AG04449 (cell line): ENCODE results near the gene GPATCH4.

Experiments used
- CTCF ChIA-PET: fragments of 350-600 bp; formaldehyde crosslinking; extraction: SDS; loops from one replicate; lab custom pipeline; 2021; ENCODE audit warnings: antibody characterized with exemption; lab: Yijun Ruan, JAX
- POLR2A ChIA-PET: fragments of 400-600, 350-600 bp; formaldehyde crosslinking; extraction: SDS; loops from one replicate; lab custom pipeline; 2020; ENCODE audit warnings: antibody characterized with exemption, inconsistent platforms; lab: Yijun Ruan, JAX
- DNase-seq: peaks from one replicate; pipeline ENCODE4 v3.0.0-alpha.2; 2010; ENCODE audit warnings: low read depth, low spot score
- H3K4me3 ChIP-seq: 2 replicates; pipeline ENCODE4 v1.5.1; 2011; ENCODE audit warnings: low read depth, mild to moderate bottlenecking, control low read depth, low read length
- TF ChIP-seq, protein P1 (sequence below): IDR thresholded peaks from one replicate; pipeline ENCODE4 v1.5.1; 2011; ENCODE audit warnings: mild to moderate bottlenecking, moderate library complexity, low read length, control low read depth, inconsistent platforms; ENCODE audit not compliant: insufficient read depth; ENCODE audit errors: missing control alignments

The GPATCH4 gene

DNA sequence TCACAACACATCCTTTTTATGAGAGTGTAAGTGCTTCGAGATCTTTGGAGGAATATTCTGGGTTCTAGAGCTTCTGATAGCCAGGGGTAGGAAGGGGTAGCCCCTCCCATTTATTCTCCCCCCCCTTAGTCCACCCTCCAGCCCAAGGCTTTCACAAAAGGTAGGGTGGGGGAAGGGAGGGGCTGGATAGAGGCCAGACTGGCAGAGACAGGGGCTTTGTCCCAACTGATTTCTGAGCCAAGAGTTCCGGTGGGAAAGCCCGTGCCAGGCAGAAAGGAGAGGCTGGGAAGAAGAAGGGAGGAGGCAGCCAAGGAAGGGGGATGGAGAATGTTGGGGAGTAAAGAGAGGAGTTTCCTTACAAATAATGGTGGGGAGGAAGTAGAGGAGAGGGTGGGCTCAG lies 43.8 kb upstream of the GPATCH4 start:
- no peak overlapping the region for H3K4me3 ChIP-seq
- ChIA-PET CTCF (interaction anchor here (0.9 to 12.8 kb wide), 7 partner anchors 11 to 245 kb away, joined by 3 to 185 read pairs (median 4); partner anchors contain the start of gene HAPLN2), POLR2A (no interaction called here)
- TF ChIP-seq, protein P1, sequence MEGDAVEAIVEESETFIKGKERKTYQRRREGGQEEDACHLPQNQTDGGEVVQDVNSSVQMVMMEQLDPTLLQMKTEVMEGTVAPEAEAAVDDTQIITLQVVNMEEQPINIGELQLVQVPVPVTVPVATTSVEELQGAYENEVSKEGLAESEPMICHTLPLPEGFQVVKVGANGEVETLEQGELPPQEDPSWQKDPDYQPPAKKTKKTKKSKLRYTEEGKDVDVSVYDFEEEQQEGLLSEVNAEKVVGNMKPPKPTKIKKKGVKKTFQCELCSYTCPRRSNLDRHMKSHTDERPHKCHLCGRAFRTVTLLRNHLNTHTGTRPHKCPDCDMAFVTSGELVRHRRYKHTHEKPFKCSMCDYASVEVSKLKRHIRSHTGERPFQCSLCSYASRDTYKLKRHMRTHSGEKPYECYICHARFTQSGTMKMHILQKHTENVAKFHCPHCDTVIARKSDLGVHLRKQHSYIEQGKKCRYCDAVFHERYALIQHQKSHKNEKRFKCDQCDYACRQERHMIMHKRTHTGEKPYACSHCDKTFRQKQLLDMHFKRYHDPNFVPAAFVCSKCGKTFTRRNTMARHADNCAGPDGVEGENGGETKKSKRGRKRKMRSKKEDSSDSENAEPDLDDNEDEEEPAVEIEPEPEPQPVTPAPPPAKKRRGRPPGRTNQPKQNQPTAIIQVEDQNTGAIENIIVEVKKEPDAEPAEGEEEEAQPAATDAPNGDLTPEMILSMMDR, result no peak
- DNase-seq, result no peak

DNA sequence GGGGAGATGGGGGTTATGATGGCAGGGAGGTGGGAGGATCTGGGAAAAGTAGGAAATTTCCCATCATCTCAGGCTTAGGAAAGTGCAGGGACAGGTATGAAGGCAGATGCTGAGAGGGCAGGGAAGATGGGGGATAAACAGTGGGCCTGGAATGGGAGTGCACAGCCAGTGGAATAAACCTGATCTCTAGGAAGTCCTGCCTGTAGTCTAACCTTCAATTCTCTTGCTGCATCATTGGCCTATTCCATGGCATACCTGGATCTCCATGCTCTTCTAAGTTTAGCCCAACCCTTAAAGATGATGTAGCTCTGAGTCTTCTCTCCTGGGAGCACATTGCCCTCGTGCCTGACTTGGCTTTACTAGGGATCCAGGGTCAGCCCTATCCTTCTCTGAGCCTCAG lies 43.4 kb upstream of the GPATCH4 start:
- H3K4me3 ChIP-seq, result no peak overlapping the region
- DNase-seq, result no peak
- ChIA-PET CTCF (interaction anchor here (1.7 to 12.8 kb wide), 4 partner anchors 14 to 246 kb away, joined by 4 to 185 read pairs (median 74); partner anchors contain the start of gene HAPLN2), POLR2A (no interaction called here)
- TF ChIP-seq, protein P1, result no peak

DNA sequence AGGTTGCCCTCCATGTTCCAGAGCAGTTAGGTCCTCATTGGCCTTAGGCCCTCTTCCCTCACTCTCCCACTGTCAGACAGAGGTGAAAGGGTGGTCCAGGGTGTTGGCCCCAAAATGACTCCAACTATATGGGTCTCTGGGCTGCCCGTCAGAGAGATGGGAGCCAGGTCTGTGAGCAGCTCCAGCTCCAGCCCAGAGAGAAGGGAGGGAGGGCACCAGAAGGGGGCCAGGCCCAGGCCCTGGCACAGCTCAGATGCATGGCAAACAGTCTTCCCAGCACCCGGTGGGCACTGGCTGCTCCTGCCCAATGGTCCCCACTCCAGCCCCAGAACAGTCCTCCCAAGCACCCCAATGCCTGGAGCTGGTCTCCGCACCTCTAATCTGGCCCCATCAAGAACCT lies 42.9 kb upstream of the GPATCH4 start:
- H3K4me3 ChIP-seq, result no peak overlapping the region
- TF ChIP-seq, protein P1, result no peak
- DNase-seq, result no peak
- CTCF ChIA-PET, result interaction anchor here (0.6 to 12.8 kb wide), 7 partner anchors 14 to 246 kb away, joined by 3 to 185 read pairs (median 4); partner anchors contain the start of gene HAPLN2
- POLR2A ChIA-PET, result no interaction called here

DNA sequence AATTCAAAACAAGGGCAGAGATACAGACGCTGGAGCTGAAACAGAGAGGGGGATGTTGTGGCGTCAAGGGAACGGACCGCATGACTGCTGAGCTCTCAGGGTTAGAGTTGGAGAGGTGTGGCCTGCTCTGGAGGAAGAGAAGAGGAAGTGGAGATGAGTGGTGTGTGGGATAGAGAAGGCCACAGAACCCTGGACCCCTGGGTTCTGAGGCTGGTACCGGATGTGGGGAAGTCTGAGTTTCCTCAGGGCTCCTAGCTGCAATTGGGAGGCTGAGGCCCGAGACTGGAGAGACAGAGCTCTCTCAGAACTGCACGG lies 42.5 kb upstream of the GPATCH4 start:
- ChIA-PET CTCF (interaction anchor here (0.6 to 12.8 kb wide), 5 partner anchors 15 to 36 kb away, joined by 3 to 185 read pairs (median 4); no protein-coding TSS in a partner anchor), POLR2A (no interaction called here)
- no peak overlapping the region for H3K4me3 ChIP-seq
- no peak for DNase-seq
- TF ChIP-seq, protein P1, result no peak

DNA sequence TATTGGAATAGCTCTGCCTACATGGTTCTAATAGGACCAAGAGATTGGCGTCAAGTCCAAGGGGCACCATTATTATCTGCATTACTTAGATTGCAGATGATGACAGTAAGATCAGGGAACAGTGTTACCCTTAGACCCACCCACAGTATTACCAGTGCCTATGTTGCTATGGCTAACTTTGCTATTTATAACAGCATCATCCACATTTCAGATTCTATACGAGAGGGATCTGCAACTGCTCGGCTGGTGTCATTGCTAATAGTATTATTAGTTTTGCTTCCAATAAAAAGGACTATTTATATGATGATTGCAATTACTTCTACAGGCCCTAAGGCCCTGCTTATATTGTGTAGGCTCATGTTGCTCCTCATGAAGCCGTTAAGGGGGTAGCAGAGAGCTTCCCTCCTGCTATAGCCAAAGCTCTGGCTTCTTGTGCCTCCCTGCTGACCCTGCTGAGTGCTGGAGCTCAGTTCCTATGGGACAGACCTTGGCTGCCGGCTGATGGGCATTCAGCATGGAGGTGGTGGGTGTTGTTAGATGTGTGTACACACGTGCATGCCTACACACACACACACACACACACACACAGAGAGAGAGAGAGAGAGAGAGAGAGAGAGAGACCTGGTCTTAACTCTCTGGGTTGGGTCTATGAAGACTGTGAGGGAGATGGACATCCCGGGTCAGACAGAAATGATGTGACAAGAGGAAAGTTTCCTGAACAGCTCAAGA lies 41.9 kb upstream of the GPATCH4 start:
- no peak overlapping the region for H3K4me3 ChIP-seq
- ChIA-PET POLR2A (no interaction called here), CTCF (interaction anchor here (0.7 to 12.8 kb wide), 5 partner anchors 15 to 39 kb away, joined by 3 to 185 read pairs (median 4); no protein-coding TSS in a partner anchor)
- TF ChIP-seq, protein P1, result no peak
- DNase-seq, result no peak

GRCh38 chr1:156642265-156643048 lies 41.2 kb upstream of the GPATCH4 start:
- CTCF ChIA-PET, result interaction anchor here (0.7 to 12.8 kb wide), 3 partner anchors 16 to 40 kb away, joined by 3 to 185 read pairs (median 142); no protein-coding TSS in a partner anchor
- H3K4me3 ChIP-seq, result no peak overlapping the region
- TF ChIP-seq, protein P1, result no peak
- POLR2A ChIA-PET, result no interaction called here
- DNase-seq, result no peak
